HepG2 (cell line): Measurements from ENCODE around the gene TOR1A. TPM values are rescaled to one million over a fixed set of nuclear protein-coding genes. Genes with fewer than 3 reads are reported as not detected.

ENCODE experiments used
- ATAC-seq: fragments of 200-7000 bp; cut with Tn5 transposase; 3 replicates; pipeline ENCODE4 v1.9.1; 2020; ENCODE audit warnings: mild to moderate bottlenecking, moderate library complexity
- BruUV-seq: library from RNA; stranded (reverse); fragments of 400-500 nt; replicated peaks from 2 replicates; lab custom pipeline; 2021; lab: Mats Ljungman, UMichigan
- CTCF ChIA-PET: fragments of 300-600 bp; formaldehyde crosslinking; extraction: SDS; loops from one replicate; lab custom pipeline; 2021; ENCODE audit warnings: low total read pairs, inconsistent platforms, low intra/inter-chr PET ratio; lab: Yijun Ruan, JAX
- POLR2A ChIA-PET: fragments of 350-600 bp; sonication (Branson Sonifier 250); formaldehyde crosslinking; loops from one replicate; lab custom pipeline; 2020; ENCODE audit warnings: antibody characterized with exemption, inconsistent platforms; lab: Yijun Ruan, JAX
- DNase-seq: peaks from one replicate; pipeline ENCODE4 v3.0.0-alpha.2; 2015; ENCODE audit warnings: low spot score
- FAIRE-seq: peaks from 3 replicates; lab custom pipeline; 2011; peaks lifted over from hg19 to GRCh38; lab: Jason Lieb, UNC
- H2AFZ ChIP-seq: one replicate; pipeline ENCODE4 v1.6.1; 2011; ENCODE audit warnings: low read length, inconsistent platforms
- H3K27ac ChIP-seq: fragments of 300-600 bp; 3 replicates; pipeline ENCODE4 v1.8.0; 2011; ENCODE audit warnings: mixed run types, mild to moderate bottlenecking, mixed read lengths, low read length, inconsistent platforms; ENCODE audit not compliant: insufficient read depth; ENCODE audit errors: extremely low read length
- H3K27me3 ChIP-seq, 2 experiments: fragments of 200-600 bp in 1 of 2; 2 replicates in 1 of 2; 3 replicates in 1 of 2; pipeline versions ENCODE4 v1.6.0 to v1.8.0; 2011; ENCODE audit warnings: low read length in 2 of 2, mild to moderate bottlenecking in 2 of 2, moderate library complexity in 2 of 2, inconsistent platforms in 1 of 2; ENCODE audit not compliant: insufficient read depth in 2 of 2, control insufficient read depth in 1 of 2
- H3K36me3 ChIP-seq, 2 experiments: fragments of 200-600 bp in 1 of 2; replicated peaks in 1 of 2; 2 replicates in 1 of 2; 3 replicates in 1 of 2; pipeline versions ENCODE4 v1.5.1 to v1.8.0; 2011; ENCODE audit warnings: low read length in 2 of 2, inconsistent platforms in 1 of 2; ENCODE audit not compliant: insufficient read depth in 2 of 2, control insufficient read depth in 1 of 2
- H3K4me1 ChIP-seq: 2 replicates; pipeline ENCODE4 v1.5.1; 2012; ENCODE audit warnings: low read length, inconsistent platforms; ENCODE audit not compliant: insufficient read depth
- H3K4me2 ChIP-seq: 2 replicates; pipeline ENCODE4 v1.6.0; 2011; ENCODE audit warnings: low read depth, low read length, inconsistent platforms
- H3K4me3 ChIP-seq, 3 experiments: fragments of 200-600 bp in 1 of 3; sonication (generic), shearing (Covaris generic) in 1 of 3; replicated peaks in 1 of 3; 2 replicates each; pipeline ENCODE4 v1.5.1; 2011 to 2016; ENCODE audit warnings: low read length in 3 of 3, inconsistent platforms in 2 of 3, low read depth in 2 of 3, mild to moderate bottlenecking in 2 of 3, control low read depth in 1 of 3, mixed read lengths in 1 of 3; ENCODE audit not compliant: insufficient read depth in 1 of 3
- H3K79me2 ChIP-seq: one replicate; pipeline ENCODE4 v1.6.1; 2011; ENCODE audit warnings: low read length, inconsistent platforms; ENCODE audit not compliant: insufficient read depth
- H3K9ac ChIP-seq: 2 replicates; pipeline ENCODE4 v1.6.0; 2011; ENCODE audit warnings: mild to moderate bottlenecking, low read depth, low read length, inconsistent platforms; ENCODE audit not compliant: insufficient read depth
- H3K9me3 ChIP-seq: 2 replicates; pipeline ENCODE4 v1.5.1; 2012; ENCODE audit warnings: mild to moderate bottlenecking, low read length
- H4K20me1 ChIP-seq: 2 replicates; pipeline ENCODE4 v1.6.0; 2011; ENCODE audit warnings: inconsistent platforms, mild to moderate bottlenecking, low read length, moderate library complexity; ENCODE audit not compliant: insufficient read depth
- GRHL1 ChIP-seq: sonication (generic); formaldehyde crosslinking; conservative IDR thresholded peaks from 2 replicates; pipeline ENCODE4 v1.8.0; 2022; ENCODE audit warnings: missing genetic modification reagents
- KLF11 ChIP-seq: IDR thresholded peaks from 2 replicates; pipeline ENCODE4 v1.6.1; 2016; ENCODE audit warnings: missing compliant biosample characterization
- MTF2 ChIP-seq: sonication (generic); formaldehyde crosslinking; IDR thresholded peaks from 2 replicates; pipeline ENCODE4 v1.5.0; 2020; ENCODE audit warnings: missing genetic modification reagents, borderline replicate concordance
- POLR2A ChIP-seq, 2 experiments: IDR thresholded peaks; 2 replicates each; pipeline ENCODE4 v1.6.1; 2011; ENCODE audit warnings: low read depth in 2 of 2, low read length in 2 of 2, mild to moderate bottlenecking in 1 of 2, moderate library complexity in 1 of 2; ENCODE audit not compliant: insufficient read depth in 1 of 2
- RAD51 ChIP-seq: fragments of 450-650 bp; IDR thresholded peaks from 2 replicates; pipeline ENCODE4 v1.6.1; 2016; ENCODE audit warnings: borderline replicate concordance
- SMC3 ChIP-seq: IDR thresholded peaks from 2 replicates; pipeline ENCODE4 v1.6.1; 2011; ENCODE audit warnings: low read length, improper control_type of control experiment
- ZNF124 ChIP-seq: sonication (generic); formaldehyde crosslinking; IDR thresholded peaks from 2 replicates; pipeline ENCODE4 v1.4.0; 2020; ENCODE audit warnings: missing genetic modification reagents
- ZNF354B ChIP-seq: sonication (generic); formaldehyde crosslinking; IDR thresholded peaks from 2 replicates; pipeline ENCODE4 v1.8.0; 2022; ENCODE audit warnings: mild to moderate bottlenecking, missing genetic modification reagents
- WGBS: methylation state at CpG from one replicate; pipeline ENCODE4 v1.1.6; 2017; ENCODE audit warnings: low lambda C conversion rate; 5-methylcytosine and 5-hydroxymethylcytosine counted together
- in situ Hi-C: cut with HindIII; loops from 2 replicates; pipeline ENCODE4 v1.10.0; 2017; ENCODE audit warnings: low pct_unique_long_range_greater_than_20kb; ENCODE audit not compliant: extremely low pct_ligation_motif_present
- intact Hi-C: fragments of 100-400 bp; cut with micrococcal nuclease; formaldehyde crosslinking; loops from one replicate; pipeline ENCODE4 v1.10.0; 2022; ENCODE audit not compliant: unreplicated experiment
- polyA plus RNA-seq, 8 experiments: library from polyadenylated mRNA; depleted of rRNA in 3 of 8; stranded (reverse) in 7 of 8; unstranded in 1 of 8; fragments of >200 nt; fragmentation: Illumina TruSeq in 4 of 8; extraction: Trizol in 4 of 8; gene quantifications; 2 replicates each; pipeline versions ENCODE4 v1.2.1 to v1.2.3, GENCODE V29; 2011 to 2016; ENCODE audit warnings: low read depth in 4 of 8, missing spikeins in 1 of 8, mixed read lengths in 1 of 8; ENCODE audit not compliant: insufficient read depth in 1 of 8
- total RNA-seq, 5 experiments: library from RNA; depleted of rRNA; stranded (reverse); fragments of >200 nt; fragmentation: Illumina TruSeq; extraction: Trizol; gene quantifications; 2 replicates each; pipeline ENCODE4 v1.2.3, GENCODE V29; 2016; ENCODE audit warnings: low read depth in 1 of 5

The TOR1A gene
- total and polyA plus RNA-seq, 2 of the 13 experiments (the other 11 are each of a cell fraction or from before 2014, with no cell fraction given), result 31.6 to 41.4 TPM

- no peaks in the 10 kb centered on the region for H3K9me3 ChIP-seq
- no peak overlapping the region for H3K4me3 ChIP-seq
- no peak overlapping the region for H3K4me2 ChIP-seq
- CTCF ChIA-PET, result no interaction called here
- H2AFZ ChIP-seq, result no peak overlapping the region
- intact Hi-C loops, result loop anchor here (5.0 kb wide), 1 partner anchor 140 kb away; the partner anchor contains the start of gene ASB6
- no peak overlapping the region for H3K27ac ChIP-seq
- FAIRE-seq, result no peak
- peaks cover 8% of the 10 kb centered on the region; the same call in 1 of the 2 replicates for H3K4me1 ChIP-seq
- H3K79me2 ChIP-seq, result no peaks in the 10 kb centered on the region
- no peak for ATAC-seq
- 2% methylated on average over 5 of the region's 5 CpGs for WGBS
- H3K36me3 ChIP-seq, result no peaks in the 10 kb centered on the region
- DNase-seq, result no peak
- H4K20me1 ChIP-seq, result no peaks in the 10 kb centered on the region
- no peak overlapping the region for H3K9ac ChIP-seq
- H3K27me3 ChIP-seq, result peaks cover 2 to 19% of the 10 kb centered on the region in 2 experiments; a peak in 3 of 5 replicates
- TF ChIP-seq ZNF354B (CRISPR knock-in tag), result no peak
- no peak for TF ChIP-seq SMC3
- BruUV-seq, result no TSS peak
- in situ Hi-C loops, result loop anchor here (5.0 to 10.0 kb wide), 2 partner anchors 45 to 137 kb away; partner anchors contain the start of gene ASB6
- POLR2A ChIA-PET, result no interaction called here
Measured at GRCh38 chr9:129781981-129782380, 42.0 kb downstream of the TOR1A start.

- ATAC-seq (no peak), FAIRE-seq (no peak), DNase-seq (no peak)
- Histone ChIP-seq H3K27ac (no peak overlapping the region), H3K4me1 (peaks cover 12% of the 10 kb centered on the region; the same call in 1 of the 2 replicates), H3K9ac (no peak overlapping the region), H3K36me3 (no peaks in the 10 kb centered on the region), H3K27me3 (peaks cover 1 to 12% of the 10 kb centered on the region in 2 experiments; a peak in 3 of 5 replicates), H4K20me1 (no peaks in the 10 kb centered on the region), H3K9me3 (no peaks in the 10 kb centered on the region), H3K4me3 (no peak overlapping the region), H2AFZ (no peak overlapping the region), H3K4me2 (no peak overlapping the region), H3K79me2 (no peaks in the 10 kb centered on the region)
- intact Hi-C loops, result loop anchor here (5.0 kb wide), 1 partner anchor 139 kb away; the partner anchor contains the start of gene ASB6
- in situ Hi-C loops, result loop anchor here (5.0 to 10.0 kb wide), 2 partner anchors 44 to 136 kb away; partner anchors contain the start of gene ASB6
- 46% methylated on average over 8 of the region's 8 CpGs for WGBS
- TF ChIP-seq ZNF124 (CRISPR knock-in tag), result no peak
- TF ChIP-seq KLF11 (CRISPR knock-in tag), result no peak
- TF ChIP-seq GRHL1 (CRISPR knock-in tag), result no peak
- no peak for TF ChIP-seq RAD51
- no peak for TF ChIP-seq POLR2A (IDR thresholded peaks at IDR 0.05; ENCODE audit: insufficient read depth in 1 of 2, low read depth in 2 of 2, low read length in 2 of 2)
- no peak for TF ChIP-seq MTF2 (CRISPR knock-in tag)
- BruUV-seq, result no TSS peak
- POLR2A ChIA-PET, result no interaction called here
- CTCF ChIA-PET, result no interaction called here
Measured at GRCh38 chr9:129781131-129781530, 42.8 kb downstream of the TOR1A start.
